GM21367 (cell line): ENCODE data around the gene CETP.
"Not testable (repeated sequence)": the region's sequence is repeated elsewhere in the genome, so short reads cannot be mapped to it uniquely, and the experiment has no call there.

Experiments used
- ATAC-seq: cut with Tn5 transposase; IDR thresholded peaks from one replicate; pipeline ENCODE4 v1.9.1; 2021; ENCODE audit not compliant: unreplicated experiment

Gene CETP

DNA sequence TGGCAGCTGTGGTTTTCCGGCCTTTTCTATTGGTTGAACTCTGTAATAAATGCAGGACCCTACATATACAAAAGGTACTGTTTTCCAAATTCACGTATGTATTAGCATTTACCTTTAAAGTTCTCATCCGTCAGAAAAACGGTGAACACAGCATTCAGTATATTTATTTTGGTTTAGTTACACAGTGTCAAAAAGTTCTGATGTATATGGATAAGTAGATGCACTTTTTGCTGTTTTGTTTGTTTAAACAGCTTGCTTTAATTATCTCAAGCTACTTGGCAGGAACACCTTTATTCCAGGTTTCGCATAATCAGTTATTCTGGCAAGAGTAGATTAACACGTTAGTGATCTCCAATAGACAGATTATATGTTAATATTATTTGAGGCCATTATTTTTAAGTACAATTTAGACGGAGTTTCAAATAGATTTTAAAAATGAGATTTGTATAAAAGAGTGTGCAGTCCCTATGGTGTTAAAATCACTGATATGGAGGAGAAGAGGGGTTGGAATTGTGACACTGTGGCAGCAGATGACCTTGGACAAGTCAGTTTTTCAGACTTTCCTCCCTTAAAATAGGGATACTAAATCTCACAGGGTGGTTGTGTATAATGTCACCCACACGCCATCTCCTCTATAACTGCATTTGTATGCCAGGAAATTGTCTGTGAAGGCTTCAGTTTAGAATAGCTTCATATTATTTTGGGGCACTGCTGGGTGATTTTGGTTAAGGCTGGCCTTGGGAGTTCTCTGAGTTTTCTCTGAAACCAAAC, 27.7 kb upstream of the CETP start:
- no peak for ATAC-seq

DNA sequence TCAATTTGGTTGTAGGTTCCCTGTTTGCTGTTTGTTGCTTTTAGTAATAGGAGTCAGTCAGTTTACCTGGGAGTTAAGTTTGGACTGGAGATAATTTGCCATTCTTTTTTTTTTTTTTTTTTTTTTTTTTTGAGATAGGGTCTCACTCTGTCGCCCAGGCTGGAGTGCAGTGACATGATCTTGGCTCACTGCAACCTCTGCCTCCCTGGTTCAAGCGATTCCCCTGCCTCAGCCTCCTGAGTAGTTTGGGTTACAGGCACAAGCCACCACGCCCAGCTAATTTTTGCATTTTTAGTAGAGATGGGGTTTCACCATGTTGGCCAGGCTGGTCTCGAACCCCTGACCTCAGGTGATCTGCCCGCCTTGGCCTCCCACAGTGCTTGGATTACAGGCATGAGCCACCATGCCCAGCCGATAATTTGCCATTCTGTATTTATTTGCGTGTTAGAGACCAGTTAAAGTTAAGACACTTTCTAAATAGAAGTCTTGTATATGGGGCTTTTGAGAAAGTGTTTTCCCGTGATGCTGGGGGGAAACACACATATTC, 27.1 kb upstream of the CETP start:
- not testable (repeated sequence) for ATAC-seq

DNA sequence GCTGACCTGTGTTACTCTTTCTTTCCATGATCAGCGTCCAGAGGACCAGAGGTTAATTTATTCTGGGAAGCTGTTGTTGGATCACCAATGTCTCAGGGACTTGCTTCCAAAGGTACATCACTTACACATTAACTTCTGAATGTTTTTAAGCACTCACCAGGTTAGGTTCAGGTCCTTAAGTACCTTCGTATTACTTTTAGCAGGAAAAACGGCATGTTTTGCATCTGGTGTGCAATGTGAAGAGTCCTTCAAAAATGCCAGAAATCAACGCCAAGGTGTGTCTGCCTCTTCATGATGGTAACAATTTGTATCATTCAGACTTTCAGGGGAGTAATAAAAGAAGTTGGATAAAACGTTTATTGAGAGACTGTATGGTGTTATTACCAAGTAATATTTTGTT, 26.5 kb upstream of the CETP start:
- ATAC-seq: no peak

DNA sequence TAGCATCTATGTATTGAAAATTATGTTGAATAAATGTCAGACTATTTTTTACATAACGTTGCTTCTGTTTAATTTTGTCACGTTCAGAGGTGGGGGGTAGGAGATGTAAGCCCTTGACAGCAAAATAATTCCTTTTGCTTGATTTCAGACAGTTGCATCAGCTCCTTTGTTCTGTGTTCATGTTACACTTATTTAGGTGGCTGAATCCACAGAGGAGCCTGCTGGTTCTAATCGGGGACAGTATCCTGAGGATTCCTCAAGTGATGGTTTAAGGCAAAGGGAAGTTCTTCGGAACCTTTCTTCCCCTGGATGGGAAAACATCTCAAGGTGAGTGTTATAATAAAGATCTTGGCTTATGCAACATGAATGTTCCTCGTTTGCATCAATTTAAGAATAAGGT, 25.3 kb upstream of the CETP start:
- ATAC-seq: no peak

DNA sequence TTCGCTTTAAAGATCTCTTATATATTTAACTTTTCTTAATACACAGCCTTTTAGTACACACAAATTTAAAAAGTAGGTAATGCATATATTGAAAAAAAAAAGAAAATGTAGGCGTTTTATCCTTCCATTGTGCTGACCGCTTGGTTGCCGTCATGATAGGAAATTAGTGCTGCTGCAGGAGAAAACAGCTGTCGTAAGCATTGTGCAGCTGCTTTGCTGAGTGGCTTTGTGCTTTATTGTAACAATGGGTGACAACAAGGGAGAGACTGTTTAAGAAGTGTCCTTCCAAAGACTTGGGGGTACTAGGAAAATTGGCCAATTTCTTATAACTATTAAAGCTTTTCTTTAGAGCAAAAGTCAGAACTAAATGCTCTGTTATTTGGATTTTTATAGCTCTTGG, 24.8 kb upstream of the CETP start:
- no peak for ATAC-seq

DNA sequence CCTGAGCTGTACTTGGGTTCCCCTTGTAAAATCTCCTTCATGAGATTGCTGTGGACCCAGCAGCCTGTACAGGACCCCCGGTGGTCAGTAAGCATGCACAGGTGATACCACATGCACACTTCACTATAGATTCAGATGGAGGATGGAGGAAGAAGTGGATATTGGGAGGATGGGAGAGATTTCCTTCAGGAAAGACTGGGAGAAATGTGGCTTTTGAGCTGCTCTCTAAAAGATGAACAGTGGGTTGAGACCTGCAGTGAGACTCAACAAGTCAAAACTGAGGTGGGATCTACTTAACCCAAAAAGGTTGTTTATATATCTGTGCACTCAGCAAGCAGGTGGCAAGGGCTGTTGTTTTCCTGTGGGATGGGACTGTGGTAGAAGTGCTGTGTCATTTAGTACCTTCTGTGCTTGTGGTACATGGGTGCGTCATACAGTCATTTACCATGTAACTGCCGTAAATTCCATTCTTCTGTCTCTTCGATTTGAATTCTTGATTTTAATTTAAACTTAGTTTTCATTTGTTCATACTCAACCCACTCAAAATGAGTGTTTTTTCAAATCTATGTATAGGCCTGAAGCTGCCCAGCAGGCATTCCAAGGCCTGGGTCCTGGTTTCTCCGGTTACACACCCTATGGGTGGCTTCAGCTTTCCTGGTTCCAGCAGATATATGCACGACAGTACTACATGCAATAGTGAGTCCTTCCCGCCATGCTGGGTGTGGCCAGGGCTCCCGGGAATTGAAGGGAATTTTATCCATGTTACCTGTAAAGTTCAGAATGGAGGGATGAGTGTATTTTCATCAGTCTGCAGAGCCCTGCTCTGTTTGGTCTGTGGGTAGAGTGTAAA, 22.9 kb upstream of the CETP start:
- no peak for ATAC-seq

DNA sequence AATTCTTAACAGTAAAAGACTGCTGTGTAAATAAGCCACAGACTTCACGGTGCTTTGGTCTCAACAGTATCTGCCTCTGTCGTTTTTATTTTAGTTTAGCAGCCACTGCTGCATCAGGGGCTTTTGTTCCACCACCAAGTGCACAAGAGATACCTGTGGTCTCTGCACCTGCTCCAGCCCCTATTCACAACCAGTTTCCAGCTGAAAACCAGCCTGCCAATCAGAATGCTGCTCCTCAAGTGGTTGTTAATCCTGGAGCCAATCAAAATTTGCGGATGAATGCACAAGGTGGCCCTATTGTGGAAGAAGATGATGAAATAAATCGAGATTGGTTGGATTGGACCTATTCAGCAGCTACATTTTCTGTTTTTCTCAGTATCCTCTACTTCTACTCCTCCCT, 21.9 kb upstream of the CETP start:
- ATAC-seq: no peak

DNA sequence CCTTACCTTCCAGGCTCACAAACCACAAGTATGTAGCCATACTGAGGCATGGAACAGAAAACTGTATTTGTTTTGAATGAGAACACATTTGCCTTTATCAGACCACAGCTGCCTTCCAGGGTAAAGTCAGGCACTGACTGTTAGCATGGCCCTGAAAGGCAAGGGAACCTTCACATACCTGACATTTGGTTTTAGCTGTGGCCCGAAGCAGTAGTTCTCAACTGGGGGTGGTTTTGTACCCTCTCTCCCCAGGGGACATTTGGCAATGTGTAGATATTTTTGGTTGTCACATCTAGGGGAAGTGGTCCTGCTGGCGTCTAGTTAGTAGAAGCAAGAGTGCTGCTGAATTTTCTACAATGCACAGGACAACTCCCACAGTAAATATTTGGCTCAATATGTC, 20.7 kb upstream of the CETP start:
- no peak for ATAC-seq

DNA sequence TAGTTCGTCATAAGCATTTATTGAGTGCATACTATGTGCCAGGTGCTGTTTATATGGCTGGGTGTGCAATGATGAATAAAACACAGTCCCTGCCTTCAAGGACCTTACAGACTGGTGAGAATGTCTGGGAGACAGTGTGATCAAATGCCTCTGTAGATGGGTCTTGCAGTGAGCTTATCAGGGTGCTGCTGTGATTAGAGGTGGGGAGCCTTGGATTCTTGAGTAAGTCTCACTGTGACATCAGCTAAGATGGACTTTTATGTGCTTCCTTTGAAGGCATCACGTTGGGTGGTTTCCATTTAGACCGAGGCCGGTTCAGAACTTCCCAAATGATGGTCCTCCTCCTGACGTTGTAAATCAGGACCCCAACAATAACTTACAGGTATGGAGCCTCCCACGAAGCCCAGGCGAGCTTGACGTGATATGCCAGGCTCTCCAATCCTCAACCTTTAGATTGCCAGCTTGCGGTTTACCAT, 19.9 kb upstream of the CETP start:
- no peak for ATAC-seq

DNA sequence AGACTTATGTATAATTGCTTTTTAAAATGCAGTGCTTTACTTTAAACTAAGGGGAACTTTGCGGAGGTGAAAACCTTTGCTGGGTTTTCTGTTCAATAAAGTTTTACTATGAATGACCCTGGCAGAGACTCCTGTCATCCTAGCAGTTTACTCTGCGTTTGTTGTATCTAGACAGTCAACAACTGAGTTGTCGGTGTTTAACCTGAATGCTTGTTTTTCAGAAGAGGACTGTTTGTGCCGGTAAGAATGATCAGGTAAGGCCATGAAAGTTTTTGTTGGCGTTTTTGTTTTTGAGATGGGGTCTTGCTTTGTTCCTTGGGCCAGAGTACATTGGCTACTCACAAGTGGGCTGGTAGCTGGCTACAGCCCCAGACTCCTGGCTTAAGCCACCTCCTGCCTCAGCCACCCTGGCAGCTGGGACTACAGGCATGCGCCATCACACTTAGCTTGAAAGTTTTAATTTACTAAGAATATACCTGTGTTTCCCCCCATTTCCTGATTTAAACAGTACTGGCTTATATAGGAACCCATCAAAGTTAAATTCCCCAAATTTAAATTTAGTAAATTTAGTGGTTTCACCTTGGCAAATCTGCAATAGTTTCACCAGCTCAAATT, 17.9 kb upstream of the CETP start:
- no peak for ATAC-seq

DNA sequence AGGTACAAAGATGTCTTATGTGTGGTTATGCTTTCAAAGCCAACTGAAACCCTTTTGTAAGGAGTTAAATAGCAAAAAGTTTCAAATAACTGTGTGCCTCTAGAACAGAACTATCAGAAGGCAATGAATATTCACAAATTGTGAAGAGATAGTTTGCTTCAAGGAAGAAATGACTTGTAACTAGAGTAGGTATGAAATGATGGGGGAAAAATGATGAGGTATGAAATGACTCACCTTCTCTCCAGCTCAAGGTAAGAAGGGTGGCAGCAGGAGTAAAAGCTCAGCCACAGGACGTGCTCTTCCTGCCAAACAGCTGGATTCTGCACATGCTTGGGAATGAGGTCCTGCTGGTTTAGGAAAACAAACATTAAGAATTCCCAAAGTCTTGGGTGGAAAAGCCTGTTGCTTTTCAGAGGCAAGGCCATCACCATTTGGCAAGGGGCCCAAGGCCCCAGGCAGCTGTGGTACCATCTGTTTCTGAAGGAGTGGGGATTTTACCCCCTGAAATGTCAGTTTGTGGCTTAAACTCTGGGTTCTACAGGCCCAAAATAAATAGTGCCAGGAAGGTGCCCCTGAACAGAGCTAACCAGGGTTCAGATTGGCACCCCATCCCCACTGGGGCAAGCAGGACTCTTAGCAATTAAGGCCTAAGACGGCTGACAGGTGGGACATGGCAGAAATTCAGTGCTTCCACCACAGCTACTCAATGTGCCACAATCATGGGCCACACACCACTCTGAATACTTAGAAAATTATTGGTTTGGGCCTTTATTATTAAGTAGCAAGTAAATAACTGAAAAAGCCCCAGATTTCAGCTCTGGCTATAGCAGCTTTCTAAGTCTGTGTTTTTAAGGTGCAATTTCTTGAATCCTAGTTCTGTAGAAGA, 16.6 kb upstream of the CETP start:
- ATAC-seq: no peak

DNA sequence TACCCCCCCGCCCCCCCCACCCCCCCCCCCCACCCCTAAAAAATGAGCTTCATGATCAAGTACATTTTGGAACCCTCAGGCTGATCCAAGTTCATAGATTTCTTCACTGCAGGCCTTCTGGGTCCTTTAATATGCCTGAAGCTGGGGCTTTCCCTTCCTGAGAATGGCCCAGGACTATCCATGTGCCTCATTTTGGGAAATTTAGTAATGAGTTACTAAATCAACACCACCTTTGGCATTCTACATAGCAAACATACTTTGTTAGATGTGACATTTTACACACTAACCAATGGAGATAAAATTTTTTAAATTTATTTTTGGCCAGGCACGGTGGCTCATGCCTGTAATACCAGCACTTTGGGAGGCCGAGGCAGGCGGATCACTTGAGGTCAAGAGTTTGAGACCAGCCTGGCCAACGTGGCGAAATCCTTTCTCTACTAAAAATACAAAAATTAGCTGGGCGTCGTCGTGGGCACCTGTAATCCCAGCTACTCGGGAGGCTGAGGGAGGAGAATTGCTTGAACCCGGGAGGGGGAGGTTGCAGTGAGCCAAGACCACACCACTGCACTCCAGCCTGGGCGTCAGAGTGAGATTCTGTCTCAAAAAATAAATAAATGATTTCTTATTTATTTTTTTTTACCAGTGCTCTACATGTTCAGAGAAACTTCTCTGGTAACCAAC, 15.8 kb upstream of the CETP start:
- ATAC-seq: no peak

DNA sequence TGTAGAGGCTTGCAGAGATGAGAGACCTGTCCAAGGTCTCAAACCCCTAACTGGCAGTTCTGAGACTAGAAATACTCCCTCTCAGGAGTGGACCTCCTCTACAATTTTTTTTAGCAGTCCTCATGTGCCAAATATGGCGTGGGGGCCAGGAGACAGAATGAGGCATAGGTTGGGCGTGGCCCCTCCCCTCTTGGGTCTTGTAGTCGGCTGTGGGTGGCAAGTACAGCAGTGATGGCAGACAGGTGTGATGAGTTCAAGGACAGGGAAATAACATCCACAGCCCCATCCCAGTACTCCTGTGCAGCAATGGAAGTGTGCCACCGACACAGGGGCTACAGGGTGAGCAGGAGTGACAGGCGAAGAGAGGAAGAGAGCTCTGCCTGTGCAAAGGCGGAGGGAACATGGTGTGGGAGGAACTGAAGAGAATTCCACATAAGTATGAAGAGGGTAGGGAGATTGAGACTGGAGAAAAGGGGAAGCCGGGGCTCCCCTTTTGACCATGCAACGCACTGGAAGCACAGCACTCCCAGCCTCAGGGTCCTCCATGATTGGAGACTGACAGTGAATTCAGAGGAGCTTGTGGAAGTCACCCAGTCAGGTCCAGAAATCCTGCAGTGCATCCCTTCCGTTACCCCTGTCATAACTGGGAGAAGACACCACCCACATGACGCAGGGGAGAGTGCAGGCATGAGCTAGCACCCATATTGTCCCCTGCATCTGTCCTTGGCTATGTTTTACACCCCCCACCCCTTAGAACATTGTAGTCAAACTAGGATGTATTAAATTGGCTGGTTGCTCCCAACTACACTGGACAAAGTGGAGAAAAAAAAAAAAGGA, 14.8 kb upstream of the CETP start:
- no peak for ATAC-seq

DNA sequence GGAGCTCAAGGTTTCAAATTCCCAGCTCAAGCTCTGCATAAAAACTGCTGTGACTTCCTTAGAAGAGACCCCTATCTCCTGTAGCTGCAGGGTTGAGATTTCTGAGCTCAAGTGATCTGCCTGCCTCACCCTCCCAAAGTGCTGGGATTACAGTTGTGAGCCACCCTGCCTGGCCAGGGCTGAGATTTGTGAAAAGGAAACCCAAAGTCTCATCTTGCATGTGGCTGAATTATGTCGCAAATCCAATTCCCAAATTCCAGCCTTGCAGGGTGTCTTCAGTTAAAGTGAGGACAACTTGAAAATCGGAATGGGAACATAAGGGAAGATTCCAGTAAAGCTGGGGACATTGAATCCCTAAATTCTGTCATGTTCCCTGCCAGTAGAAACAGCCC, 14.2 kb upstream of the CETP start:
- ATAC-seq: no peak

DNA sequence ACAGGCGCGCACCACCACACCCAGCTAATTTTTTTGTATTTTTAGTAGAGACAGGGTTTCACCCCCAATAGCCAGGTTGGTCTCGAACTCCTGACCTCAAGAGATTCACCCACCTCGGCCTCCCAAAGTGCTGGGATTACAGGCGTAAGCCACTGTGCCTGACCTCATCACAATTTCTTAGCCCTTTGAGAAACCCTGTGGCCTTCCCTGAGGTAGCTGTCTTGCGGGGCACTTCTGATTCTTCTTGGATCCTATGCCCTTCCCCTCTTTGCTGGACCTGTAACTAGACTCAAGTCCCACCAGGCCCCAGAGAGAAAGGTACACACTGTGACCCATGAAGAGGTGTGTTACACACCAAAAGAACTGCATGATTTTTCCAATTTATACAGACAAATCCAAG, 13.5 kb upstream of the CETP start:
- ATAC-seq: no peak

DNA sequence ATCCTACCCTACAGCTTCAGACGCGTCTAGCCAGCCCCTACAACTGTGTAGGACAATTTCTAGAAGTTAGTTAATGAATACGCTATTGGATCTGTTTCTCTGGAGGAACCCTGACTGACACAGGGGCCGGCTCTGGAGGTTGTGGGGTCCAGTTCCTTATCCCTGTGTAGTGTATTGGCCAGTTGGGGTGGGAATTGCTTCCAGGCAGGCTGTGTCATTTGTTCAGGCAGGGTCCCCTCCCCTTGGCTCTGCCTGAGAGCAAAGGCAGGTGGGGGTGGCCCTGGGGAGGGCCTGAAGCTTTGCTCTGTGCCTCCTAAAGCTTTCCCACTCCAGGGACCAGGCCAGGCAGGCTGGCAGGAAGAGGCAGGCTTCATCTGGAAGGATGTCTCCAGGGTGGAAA, 11.7 kb upstream of the CETP start:
- no peak for ATAC-seq

DNA sequence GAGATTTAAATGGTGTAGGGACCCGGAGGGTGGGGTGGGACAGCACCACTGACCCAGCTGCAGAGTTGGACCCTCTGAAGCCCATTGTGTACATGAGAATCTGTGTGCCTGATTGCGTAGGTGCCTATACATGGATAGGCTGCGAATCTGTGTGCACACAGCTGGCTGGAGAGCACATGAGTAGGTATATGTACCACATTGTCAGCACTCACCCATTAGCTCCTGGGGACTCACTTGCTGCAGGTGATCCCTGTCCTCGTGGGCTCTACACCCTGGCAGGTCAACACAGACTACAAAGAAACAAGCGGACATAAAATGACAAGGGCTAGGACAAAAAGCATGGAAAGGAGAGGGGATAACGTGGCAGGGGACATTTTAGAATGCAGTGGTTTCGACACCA, 11.3 kb upstream of the CETP start:
- no peak for ATAC-seq

DNA sequence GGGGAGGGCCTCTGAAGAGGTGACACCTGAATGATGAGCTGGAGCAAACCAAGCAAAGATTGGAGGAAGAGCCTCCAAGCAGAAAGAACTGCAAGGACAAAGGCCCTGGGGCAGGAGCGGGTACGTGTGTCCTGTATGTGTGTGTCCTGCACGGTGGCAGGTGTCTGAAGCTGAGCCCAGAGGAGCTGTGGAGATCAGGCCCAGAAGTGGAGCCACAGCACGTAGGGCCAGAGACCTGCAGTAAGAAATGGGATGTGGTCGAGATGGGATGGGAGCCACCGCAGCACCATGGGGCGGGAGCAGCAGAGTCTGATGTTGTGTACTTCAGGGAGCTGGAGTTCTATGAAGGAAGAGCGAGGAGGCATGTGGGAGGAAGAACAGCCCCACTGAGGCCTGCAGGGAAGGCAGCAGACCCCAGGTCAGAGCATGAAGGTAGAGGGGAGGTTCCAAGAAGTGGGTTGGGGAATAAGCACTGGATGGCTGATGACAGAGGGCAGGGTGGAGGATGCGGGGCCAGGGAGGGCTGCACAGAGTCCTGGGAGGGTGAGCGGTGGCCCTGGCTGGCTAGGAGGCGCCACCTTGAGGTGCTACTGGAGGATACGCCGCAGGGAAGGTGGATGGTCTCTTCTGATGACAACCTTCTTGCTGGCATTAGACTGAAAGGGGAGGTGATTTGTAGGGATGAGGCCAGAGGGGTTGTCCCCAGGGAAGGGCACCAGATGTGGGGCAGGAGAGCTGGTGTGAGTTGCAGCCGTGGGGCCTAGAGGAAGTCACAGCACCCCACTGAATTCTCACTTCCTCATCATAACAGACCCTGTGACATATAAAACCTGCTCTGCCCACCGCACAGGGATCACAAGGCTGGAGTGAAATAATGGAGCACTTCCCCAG, 10.6 kb upstream of the CETP start:
- peak; percentile 41 for ATAC-seq
